H1 (cell line): ENCODE data around the gene STT3B. TPM values are rescaled to one million over a fixed set of nuclear protein-coding genes. Genes with fewer than 3 reads are reported as not detected.

Experiments used
- CTCF ChIA-PET: fragments of 300-600 bp; sonication (Branson Sonifier 250); formaldehyde crosslinking; loops from one replicate; lab custom pipeline; 2021; ENCODE audit not compliant: partially characterized antibody; lab: Charles Lee
- POLR2A ChIA-PET: fragments of 300-600 bp; sonication (Branson Sonifier 250); formaldehyde crosslinking; loops from one replicate; lab custom pipeline; 2021; ENCODE audit warnings: inconsistent platforms; ENCODE audit not compliant: partially characterized antibody; lab: Charles Lee
- DNase-seq, 2 experiments: peaks; one replicate each; pipeline versions ENCODE4 v3.0.0 to v3.0.0-alpha.2; 2010 to 2022; ENCODE audit warnings: low spot score in 2 of 2, low read depth in 1 of 2, mixed read lengths in 1 of 2
- FAIRE-seq: peaks from 2 replicates; lab custom pipeline; 2011; peaks lifted over from hg19 to GRCh38; lab: Jason Lieb, UNC
- H2AFZ ChIP-seq: 2 replicates; pipeline ENCODE4 v1.8.1; 2012; ENCODE audit warnings: low read length, inconsistent platforms
- H2AK5ac ChIP-seq: 2 replicates; pipeline ENCODE4 v1.6.1; 2013; ENCODE audit warnings: low read depth, low read length
- H2BK120ac ChIP-seq: replicated peaks from 2 replicates; pipeline ENCODE3; 2013; ENCODE audit warnings: low read depth, low read length, inconsistent platforms
- H2BK12ac ChIP-seq: 2 replicates; pipeline ENCODE4 v1.6.1; 2013; ENCODE audit warnings: low read depth, low read length
- H2BK15ac ChIP-seq: 2 replicates; pipeline ENCODE4 v1.6.1; 2013; ENCODE audit warnings: low read length
- H2BK20ac ChIP-seq: 2 replicates; pipeline ENCODE4 v1.6.1; 2013; ENCODE audit warnings: low read length
- H2BK5ac ChIP-seq: 2 replicates; pipeline ENCODE4 v1.6.1; 2013; ENCODE audit warnings: low read depth, low read length
- H3K14ac ChIP-seq: 2 replicates; pipeline ENCODE4 v1.6.1; 2013; ENCODE audit warnings: inconsistent platforms; ENCODE audit not compliant: insufficient read length
- H3K18ac ChIP-seq: 2 replicates; pipeline ENCODE4 v1.6.1; 2013; ENCODE audit warnings: low read length; ENCODE audit errors: extremely low read depth
- H3K23ac ChIP-seq: 2 replicates; pipeline ENCODE4 v1.6.1; 2013; ENCODE audit warnings: inconsistent platforms; ENCODE audit not compliant: insufficient read length
- H3K23me2 ChIP-seq: 2 replicates; pipeline ENCODE4 v1.6.1; 2013; ENCODE audit warnings: low read depth, low read length
- H3K27ac ChIP-seq: 2 replicates; pipeline ENCODE4 v1.6.1; 2011; ENCODE audit warnings: low read depth, low read length, inconsistent platforms
- H3K27me3 ChIP-seq, 4 experiments: replicated peaks in 1 of 4; 1 replicate in 1 of 4; 2 replicates in 3 of 4; pipeline versions ENCODE4 v1.6.1 to v1.8.1; 2011 to 2013; ENCODE audit warnings: low read length in 3 of 4, mild to moderate bottlenecking in 3 of 4, inconsistent platforms in 2 of 4, mixed read lengths in 2 of 4, moderate library complexity in 1 of 4; ENCODE audit not compliant: control insufficient read depth in 3 of 4, insufficient read depth in 3 of 4; ENCODE audit errors: extremely low read depth in 1 of 4
- H3K36me3 ChIP-seq, 4 experiments: 2 replicates each; pipeline versions ENCODE4 v1.6.1 to v1.8.1; 2011 to 2013; ENCODE audit warnings: mild to moderate bottlenecking in 4 of 4, low read length in 3 of 4, moderate library complexity in 2 of 4, control low read depth in 1 of 4, inconsistent platforms in 1 of 4; ENCODE audit not compliant: insufficient read depth in 4 of 4, control insufficient read depth in 2 of 4
- H3K4ac ChIP-seq: replicated peaks from 2 replicates; pipeline ENCODE3; 2013; ENCODE audit warnings: low read length, low read depth, mixed read lengths, inconsistent platforms; ENCODE audit not compliant: insufficient read length
- H3K4me1 ChIP-seq, 4 experiments: replicated peaks in 1 of 4; 1 replicate in 1 of 4; 2 replicates in 3 of 4; pipeline versions ENCODE4 v1.6.1 to v1.8.1; 2011 to 2013; ENCODE audit warnings: low read length in 3 of 4, inconsistent platforms in 2 of 4, mixed read lengths in 1 of 4; ENCODE audit not compliant: insufficient read depth in 4 of 4, control insufficient read depth in 3 of 4
- H3K4me2 ChIP-seq, 2 experiments: 2 replicates each; pipeline versions ENCODE4 v1.6.1 to v1.8.1; 2011 to 2013; ENCODE audit warnings: low read depth in 2 of 2, low read length in 2 of 2, control low read depth in 1 of 2, inconsistent platforms in 1 of 2, mild to moderate bottlenecking in 1 of 2; ENCODE audit not compliant: insufficient read depth in 1 of 2
- H3K4me3 ChIP-seq, 4 experiments: fragments of 200-600, 300-600 bp in 1 of 4; sonication (generic), shearing (Covaris generic), sonication (Bioruptor Twin) in 1 of 4; 2 replicates each; pipeline versions ENCODE4 v1.5.1 to v1.8.1; 2011 to 2016; ENCODE audit warnings: low read length in 4 of 4, low read depth in 3 of 4, control low read depth in 2 of 4, inconsistent platforms in 2 of 4, mild to moderate bottlenecking in 2 of 4, mixed read lengths in 1 of 4, moderate library complexity in 1 of 4; ENCODE audit not compliant: insufficient read depth in 2 of 4; ENCODE audit errors: extremely low read depth in 1 of 4
- H3K56ac ChIP-seq: replicated peaks from 2 replicates; pipeline ENCODE3; 2013; ENCODE audit warnings: low read depth, mild to moderate bottlenecking, mixed read lengths, low read length, inconsistent platforms; ENCODE audit not compliant: insufficient read length
- H3K79me1 ChIP-seq: 2 replicates; pipeline ENCODE4 v1.6.1; 2013; ENCODE audit warnings: low read depth, low read length, control low read depth
- H3K79me2 ChIP-seq, 2 experiments: 2 replicates each; pipeline versions ENCODE4 v1.6.1 to v1.8.1; 2012 to 2013; ENCODE audit warnings: low read length in 2 of 2, mild to moderate bottlenecking in 2 of 2, inconsistent platforms in 1 of 2; ENCODE audit not compliant: insufficient read depth in 2 of 2, control insufficient read depth in 1 of 2
- H3K9ac ChIP-seq, 4 experiments: replicated peaks in 1 of 4; 1 replicate in 1 of 4; 2 replicates in 3 of 4; pipeline versions ENCODE4 v1.6.1 to v1.8.1; 2011 to 2013; ENCODE audit warnings: low read depth in 3 of 4, low read length in 3 of 4, control low read depth in 2 of 4, mild to moderate bottlenecking in 2 of 4, moderate library complexity in 2 of 4, inconsistent platforms in 1 of 4; ENCODE audit errors: extremely low read depth in 1 of 4
- H3K9me3 ChIP-seq, 2 experiments: 2 replicates each; pipeline versions ENCODE4 v1.6.1 to v1.8.1; 2012 to 2013; ENCODE audit warnings: mild to moderate bottlenecking in 2 of 2, moderate library complexity in 2 of 2, control low read depth in 1 of 2, inconsistent platforms in 1 of 2, low read depth in 1 of 2, low read length in 1 of 2, mixed read lengths in 1 of 2; ENCODE audit not compliant: insufficient read depth in 2 of 2
- H4K20me1 ChIP-seq, 2 experiments: replicated peaks in 1 of 2; 2 replicates each; pipeline versions ENCODE3 to v1.8.1; 2011 to 2013; ENCODE audit warnings: inconsistent platforms in 2 of 2, low read length in 2 of 2, mild to moderate bottlenecking in 1 of 2; ENCODE audit not compliant: insufficient read depth in 2 of 2, control insufficient read depth in 1 of 2
- H4K5ac ChIP-seq: 2 replicates; pipeline ENCODE4 v1.6.1; 2013; ENCODE audit warnings: low read length, low read depth, mixed read lengths, inconsistent platforms; ENCODE audit not compliant: insufficient read length
- H4K8ac ChIP-seq: 2 replicates; pipeline ENCODE4 v1.8.0; 2013; ENCODE audit warnings: mild to moderate bottlenecking, moderate library complexity, low read length, inconsistent platforms; ENCODE audit not compliant: insufficient read depth; ENCODE audit errors: extremely low read depth
- H4K91ac ChIP-seq: replicated peaks from 2 replicates; pipeline ENCODE3; 2013; ENCODE audit warnings: low read length, mixed read lengths, inconsistent platforms; ENCODE audit not compliant: insufficient read length
- CEBPB ChIP-seq: IDR thresholded peaks from 2 replicates; pipeline ENCODE4 v1.6.1; 2012; ENCODE audit warnings: low read depth, low read length
- CREB1 ChIP-seq: IDR thresholded peaks from 2 replicates; pipeline ENCODE4 v1.6.1; 2012; ENCODE audit warnings: inconsistent platforms
- EGR1 ChIP-seq: IDR thresholded peaks from 2 replicates; pipeline ENCODE4 v1.6.1; 2011; ENCODE audit warnings: low read depth, low read length, borderline replicate concordance
- GABPA ChIP-seq: IDR thresholded peaks from 2 replicates; pipeline ENCODE4 v1.6.1; 2011; ENCODE audit warnings: mild to moderate bottlenecking, low read length, moderate library complexity, borderline replicate concordance; ENCODE audit not compliant: insufficient read depth
- HDAC2 ChIP-seq, 2 experiments: fragments of 300-600 bp in 1 of 2; sonication (generic) in 1 of 2; IDR thresholded peaks; 2 replicates each; pipeline ENCODE4 v1.6.1; 2011 to 2012; ENCODE audit warnings: low read depth in 2 of 2, low read length in 2 of 2, mild to moderate bottlenecking in 2 of 2, moderate library complexity in 2 of 2, borderline replicate concordance in 1 of 2, inconsistent platforms in 1 of 2
- JUND ChIP-seq: IDR thresholded peaks from 2 replicates; pipeline ENCODE4 v1.6.1; 2011; ENCODE audit warnings: mild to moderate bottlenecking, improper control_type of control experiment, low read length
- PHF8 ChIP-seq: fragments of 200-600 bp; sonication (generic); conservative IDR thresholded peaks from 2 replicates; pipeline ENCODE4 v1.7.1; 2012; ENCODE audit warnings: low read depth, mild to moderate bottlenecking, inconsistent platforms, low read length, moderate library complexity
- SAP30 ChIP-seq: fragments of 300-600 bp; sonication (generic); IDR thresholded peaks from 2 replicates; pipeline ENCODE4 v1.7.1; 2012; ENCODE audit warnings: low read length, moderate library complexity, mild to moderate bottlenecking, inconsistent platforms; ENCODE audit not compliant: insufficient read depth, insufficient replicate concordance
- TBP ChIP-seq: IDR thresholded peaks from 2 replicates; pipeline ENCODE4 v1.6.1; 2011; ENCODE audit warnings: low read depth, low read length, improper control_type of control experiment
- WGBS, 2 experiments: shearing (Covaris generic) in 1 of 2; methylation state at CpG; one replicate each; pipeline versions ENCODE4 v1.1.6 to v1.1.7; 2013 to 2015; ENCODE audit warnings: low lambda C conversion rate in 2 of 2, mixed read lengths in 2 of 2, inconsistent platforms in 1 of 2, low coverage in 1 of 2, missing lambda C conversion rate in 1 of 2; ENCODE audit not compliant: insufficient replicate concordance in 2 of 2, insufficient coverage in 1 of 2, insufficient read length in 1 of 2; ENCODE audit errors: extremely low coverage in 1 of 2, missing lambda C conversion rate in 1 of 2; 5-methylcytosine and 5-hydroxymethylcytosine counted together
- polyA plus RNA-seq, 7 experiments: library from polyadenylated mRNA; depleted of rRNA in 3 of 7; stranded (reverse) in 5 of 7; unstranded in 2 of 7; fragments of >200 nt in 5 of 7; fragments of 200-250 nt in 2 of 7; gene quantifications; 1 replicate in 5 of 7; 2 replicates in 1 of 7; 4 replicates in 1 of 7; pipeline versions ENCODE4 v1.2.1 to v1.2.3, GENCODE V29; 2011 to 2013; ENCODE audit warnings: missing spikeins in 2 of 7, mixed read lengths in 2 of 7
- total RNA-seq: library from RNA; stranded (reverse); fragmentation: NEBNext Ultra II Directional; extraction: Animal tissue kit (Norgen Biotek cat#: 25700); gene quantifications from 2 replicates; pipeline ENCODE4 v1.2.1, GENCODE V29; 2021

Gene STT3B
- total and polyA plus RNA-seq, 2 of the 8 experiments (the other 6 are each of a cell fraction or from before 2014, with no cell fraction given): 43.5 to 134 TPM

GRCh38 chr3:31635545-31635944 lies 102.8 kb downstream of the STT3B start:
- POLR2A ChIA-PET: interaction anchor here (1.0 kb wide), 1 partner anchor 9 kb away, joined by 4 read pairs; no protein-coding TSS in a partner anchor
- H2AK5ac ChIP-seq: no peak overlapping the region
- H3K27me3 ChIP-seq: no peaks in the 10 kb centered on the region
- H2BK15ac ChIP-seq: no peak overlapping the region
- no peak overlapping the region for H4K8ac ChIP-seq
- TF ChIP-seq CEBPB: no peak
- TF ChIP-seq JUND: no peak
- no peak for TF ChIP-seq EGR1
- no peak for TF ChIP-seq TBP
- TF ChIP-seq GABPA: no peak
- no peak for TF ChIP-seq CREB1
- TF ChIP-seq PHF8: no peak
- TF ChIP-seq SAP30: no peak
- no peak for TF ChIP-seq HDAC2 (IDR thresholded peaks at IDR 0.05; ENCODE audit: borderline replicate concordance in 1 of 2, low read depth in 2 of 2, low read length in 2 of 2)
- H2AFZ ChIP-seq: no peak overlapping the region
- peaks cover 0 to 2% of the 10 kb centered on the region in 2 experiments for H4K20me1 ChIP-seq
- H3K4me3 ChIP-seq: no peak overlapping the region
- CTCF ChIA-PET: interaction anchor here (1.0 to 1.5 kb wide), 2 partner anchors 9 to 57 kb away, joined by 3 to 5 read pairs; no protein-coding TSS in a partner anchor
- FAIRE-seq (no peak), DNase-seq (no peak)
- H2BK5ac ChIP-seq: no peak overlapping the region
- no peak overlapping the region for H3K4me2 ChIP-seq
- H3K23ac ChIP-seq: no peak overlapping the region
- H3K79me1 ChIP-seq: no peaks in the 10 kb centered on the region
- no peak overlapping the region for H3K4ac ChIP-seq
- no peak overlapping the region for H3K18ac ChIP-seq
- no peak overlapping the region for H3K9ac ChIP-seq
- WGBS, 2 experiments: 90% methylated on average over 1 of the region's 1 CpG; no CpG with 5 or more reads in 1 of the 2 experiments
- H2BK20ac ChIP-seq: no peak overlapping the region
- no peak overlapping the region for H3K14ac ChIP-seq
- H3K27ac ChIP-seq: no peak overlapping the region
- no peaks in the 10 kb centered on the region for H3K79me2 ChIP-seq
- H3K9me3 ChIP-seq: no peaks in the 10 kb centered on the region
- no peaks in the 10 kb centered on the region for H3K4me1 ChIP-seq
- peaks cover 0 to 25% (median 2%) of the 10 kb centered on the region in 4 experiments; a peak in 2 of 8 replicates for H3K36me3 ChIP-seq
- no peak overlapping the region for H3K56ac ChIP-seq
- H4K91ac ChIP-seq: no peak overlapping the region
- H4K5ac ChIP-seq: no peak overlapping the region
- H2BK120ac ChIP-seq: no peak overlapping the region
- H3K23me2 ChIP-seq: no peaks in the 10 kb centered on the region
- no peak overlapping the region for H2BK12ac ChIP-seq
